HG03439 (cell line): ENCODE measurements around the gene BRK1.
"Not testable (repeated sequence)": the region's sequence is repeated elsewhere in the genome, so short reads cannot be mapped to it uniquely, and the experiment has no call there.

Experiments
- ATAC-seq: cut with Tn5 transposase; IDR thresholded peaks from one replicate; pipeline ENCODE4 v1.9.1; 2021; ENCODE audit warnings: mild to moderate bottlenecking, moderate library complexity; ENCODE audit not compliant: unreplicated experiment

Gene BRK1

GRCh38 chr3:10142707-10143560 lies 27.5 kb downstream of the BRK1 start:
- ATAC-seq: no peak

GRCh38 chr3:10145685-10146084 lies 30.2 kb downstream of the BRK1 start:
- no peak for ATAC-seq

- no peak for ATAC-seq
Measured at GRCh38 chr3:10149226-10149625, 33.8 kb downstream of the BRK1 start.

- ATAC-seq: no peak
Measured at GRCh38 chr3:10150987-10151386, 35.5 kb downstream of the BRK1 start.

GRCh38 chr3:10154335-10155122 lies 39.1 kb downstream of the BRK1 start:
- ATAC-seq: no peak

DNA sequence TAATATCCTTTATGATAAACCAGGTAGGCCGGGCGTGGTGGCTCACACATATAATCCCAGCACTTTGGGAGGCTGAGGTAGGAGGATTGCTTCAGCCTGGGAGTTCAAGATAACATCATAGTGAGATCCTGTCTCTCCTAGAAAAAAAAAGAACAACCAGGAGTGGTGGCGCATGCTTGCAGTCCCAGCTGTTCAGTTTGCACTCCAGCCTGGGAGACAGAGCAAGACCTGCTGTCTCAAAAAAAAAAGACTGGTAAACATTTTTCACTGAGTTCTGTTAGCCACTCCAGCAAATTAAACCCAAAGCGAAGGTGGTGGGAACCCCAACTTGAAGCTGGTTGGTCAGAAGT lies 39.6 kb downstream of the BRK1 start:
- no peak for ATAC-seq

GRCh38 chr3:10155658-10156057 lies 40.2 kb downstream of the BRK1 start:
- no peak for ATAC-seq

DNA sequence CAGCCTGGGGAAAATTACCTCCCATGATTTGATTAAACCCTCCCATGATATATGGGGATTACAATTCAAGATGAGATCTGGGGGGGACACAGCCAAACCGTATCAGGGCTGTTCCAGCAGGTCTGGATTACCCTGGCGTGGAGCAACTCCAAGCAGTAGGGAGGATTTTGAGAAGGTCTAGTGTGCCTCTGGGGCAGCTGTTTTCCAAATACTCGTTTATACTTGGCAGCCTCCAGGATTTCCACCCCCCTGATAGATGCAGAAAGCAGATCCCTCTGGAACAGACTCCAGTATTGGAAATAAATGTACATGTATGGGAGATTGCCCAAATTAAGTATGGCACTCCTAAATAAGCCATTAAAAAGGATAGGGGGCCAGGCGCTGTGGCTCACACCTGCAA lies 41.6 kb downstream of the BRK1 start:
- no peak for ATAC-seq

- not testable (repeated sequence) for ATAC-seq
Measured at GRCh38 chr3:10158555-10158954, 43.1 kb downstream of the BRK1 start.

- no peak for ATAC-seq
Measured at GRCh38 chr3:10160346-10160745, 44.9 kb downstream of the BRK1 start.

DNA sequence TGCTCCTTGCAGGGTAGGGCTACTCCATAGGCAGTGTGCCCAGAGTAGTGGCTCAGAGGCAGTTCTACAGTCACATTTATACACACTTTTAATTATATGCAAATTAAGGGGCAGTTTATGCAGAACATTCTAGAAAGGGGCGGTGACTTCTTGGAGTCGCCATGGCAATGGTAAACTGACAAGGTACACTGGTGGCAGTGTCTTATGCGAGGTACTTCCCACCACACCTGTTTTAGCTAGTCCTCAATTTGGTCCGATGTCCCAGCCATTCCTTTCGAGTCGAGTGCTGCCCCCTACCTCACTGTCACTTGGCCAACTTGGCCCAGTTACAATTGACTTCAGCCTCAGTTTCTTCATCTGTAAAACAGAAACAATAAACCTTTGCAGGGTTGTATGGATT lies 45.5 kb downstream of the BRK1 start:
- ATAC-seq: no peak

GRCh38 chr3:10162185-10162584 lies 46.7 kb downstream of the BRK1 start:
- no peak for ATAC-seq

DNA sequence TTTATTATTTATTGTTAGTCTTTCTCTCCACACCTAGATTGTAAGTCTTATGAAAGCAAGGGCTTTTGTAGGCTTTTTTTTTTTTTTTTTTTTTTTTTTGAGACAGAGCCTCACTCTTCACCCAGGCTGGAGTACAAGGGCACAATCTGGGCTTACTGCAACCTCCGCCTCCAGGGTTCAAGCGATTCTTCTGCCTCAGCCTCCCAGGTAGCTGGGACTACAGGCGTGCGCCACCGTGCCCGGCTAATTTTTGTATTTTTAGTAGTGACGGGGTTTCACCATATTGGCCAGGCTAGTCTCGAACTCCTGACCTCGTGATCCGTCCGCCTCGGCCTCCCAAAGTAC lies 48.7 kb downstream of the BRK1 start:
- not testable (repeated sequence) for ATAC-seq

GRCh38 chr3:10164546-10165393 lies 49.3 kb downstream of the BRK1 start, which contains the start of gene IRAK2:
TSS of gene IRAK2 (plus strand) at chr3:10164919. CDS start at chr3:10164955, 36 bp downstream.
- ATAC-seq: peak; percentile 63

DNA sequence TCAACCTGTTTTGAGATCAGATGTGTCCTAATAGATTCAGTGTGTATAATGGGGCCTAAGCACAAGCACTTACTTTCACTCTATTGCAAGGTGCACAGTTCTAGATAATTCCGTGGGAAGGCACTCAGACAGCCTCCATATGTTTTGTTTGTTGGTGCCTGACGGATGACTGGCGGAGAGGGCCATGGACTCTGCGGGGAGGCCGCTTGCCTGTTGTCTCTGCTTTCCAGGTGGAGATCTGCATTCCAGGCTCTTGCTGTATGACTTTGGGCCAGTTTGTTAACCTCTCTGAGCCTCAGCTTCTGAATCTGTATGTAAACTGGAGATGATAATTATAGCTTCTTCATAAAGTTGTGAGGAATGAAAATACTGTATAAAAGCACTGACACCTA lies 50.7 kb downstream of the BRK1 start:
- no peak for ATAC-seq

DNA sequence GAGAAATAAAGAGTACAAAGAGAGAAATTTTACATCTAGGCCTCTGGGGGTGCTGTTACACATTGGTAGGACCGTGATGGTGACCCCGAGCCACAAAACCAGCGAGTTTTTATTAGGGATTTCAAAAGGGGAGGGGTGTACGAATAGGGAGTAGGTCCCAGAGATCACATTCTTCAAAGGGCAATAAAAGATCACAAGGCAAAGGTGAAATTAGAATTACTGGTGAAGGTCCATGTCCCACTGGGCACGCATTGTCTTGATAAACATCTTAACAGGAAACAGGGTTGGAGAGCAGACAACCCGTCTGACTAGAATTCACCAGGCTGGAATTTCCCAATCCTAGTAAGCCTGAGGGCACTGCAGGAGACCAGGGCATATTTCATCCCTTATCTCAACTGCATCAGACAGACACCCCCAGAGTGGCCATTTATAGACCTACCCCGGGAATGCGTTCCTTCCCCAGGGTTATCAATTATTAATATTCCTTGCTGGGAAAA lies 53.6 kb downstream of the BRK1 start:
- no peak for ATAC-seq

GRCh38 chr3:10170915-10171478 lies 55.5 kb downstream of the BRK1 start:
- no peak for ATAC-seq

DNA sequence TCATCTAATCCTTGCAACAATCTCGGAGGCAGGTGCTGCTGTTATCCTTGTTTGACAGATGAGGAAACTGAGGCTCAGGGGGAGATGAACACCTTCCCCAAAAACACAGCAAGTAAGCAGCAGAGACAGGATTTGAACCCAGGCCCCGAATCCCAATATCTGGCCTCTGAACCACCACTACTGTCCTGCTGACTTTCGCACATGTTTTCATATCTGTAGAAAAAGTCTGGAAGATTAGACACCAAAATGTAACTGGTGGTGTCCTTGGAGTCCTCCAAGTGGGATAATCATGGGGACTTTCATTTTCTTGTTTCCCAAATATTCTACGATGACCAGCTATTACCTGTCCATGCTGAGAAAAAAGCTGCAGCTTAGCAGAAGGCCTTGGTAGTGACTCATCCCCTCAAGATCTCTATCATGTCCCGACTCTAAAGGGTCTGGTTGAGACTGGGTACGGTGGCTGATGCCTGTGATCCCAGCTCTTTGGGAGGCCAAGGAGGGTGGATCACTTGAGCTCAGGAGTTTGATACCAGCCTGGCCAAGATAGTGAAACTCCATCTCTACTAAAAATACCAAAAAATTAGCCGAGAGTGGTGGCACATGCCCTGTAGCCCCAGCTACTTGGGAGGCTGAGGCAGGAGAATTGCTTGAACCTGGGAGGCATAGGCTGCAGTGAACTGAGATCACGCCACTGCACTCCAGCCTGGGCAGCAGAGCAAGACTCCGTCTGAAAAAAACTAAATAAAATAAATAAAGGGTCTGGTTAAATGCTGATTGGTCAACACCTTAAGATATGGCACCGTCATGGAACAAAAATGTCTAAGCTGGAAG lies 57.8 kb downstream of the BRK1 start:
- no peak for ATAC-seq

DNA sequence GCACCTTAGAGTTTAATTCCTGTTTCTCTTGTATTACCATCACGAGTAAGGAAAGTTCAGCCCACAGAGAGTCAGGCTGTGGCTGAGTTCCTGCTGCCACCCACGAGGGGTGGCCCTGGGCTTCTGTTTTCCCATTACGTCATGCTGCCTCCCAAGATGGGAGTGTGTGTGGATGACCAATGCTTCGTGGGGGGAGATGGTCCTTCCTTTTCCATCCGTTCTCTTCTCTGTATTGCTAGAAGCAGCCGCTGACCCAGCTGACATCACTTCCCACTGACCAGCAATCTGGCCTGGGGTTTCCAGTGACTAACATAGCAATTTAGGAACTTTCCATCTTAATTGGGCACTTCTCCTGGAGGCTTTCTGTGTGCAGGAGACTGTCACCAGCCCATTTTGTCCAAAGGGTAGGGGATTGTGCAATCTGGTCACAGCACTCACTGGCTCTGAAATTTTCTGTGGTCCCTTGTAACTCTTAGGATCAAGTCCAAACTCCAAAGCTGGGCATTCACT lies 58.5 kb downstream of the BRK1 start:
- no peak for ATAC-seq

DNA sequence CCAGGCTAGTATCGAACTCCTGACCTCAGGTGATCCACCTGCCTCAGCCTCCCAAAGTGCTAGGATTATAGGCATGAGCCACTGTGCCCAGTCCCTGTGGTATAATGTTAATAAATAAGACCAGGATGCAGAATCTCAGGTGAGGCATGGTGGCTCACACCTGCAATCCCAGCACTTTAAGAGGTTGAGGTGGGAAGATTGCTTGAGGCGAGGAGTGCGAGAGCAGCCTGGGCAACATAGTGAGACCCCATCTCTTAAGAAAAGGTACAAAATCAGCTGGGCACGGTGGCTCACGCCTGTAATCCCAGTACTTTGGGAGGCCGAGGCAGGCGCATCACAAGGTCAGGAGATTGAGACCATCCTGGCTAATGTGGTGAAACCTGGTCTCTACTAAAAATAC lies 59.9 kb downstream of the BRK1 start:
- ATAC-seq: not testable (repeated sequence)
